Activated CD4-positive, alpha-beta memory T cell treated with anti-CD3 and anti-CD28 coated beads for 36 hours (primary cell): ENCODE data around the gene WDR43. TPM values are rescaled to one million over a fixed set of nuclear protein-coding genes. Genes with fewer than 3 reads are reported as not detected.

ENCODE experiments used
- CTCF ChIA-PET: fragments of 350-600 bp; sonication (Branson Sonifier 250); formaldehyde crosslinking; loops from one replicate; lab custom pipeline; 2021; ENCODE audit warnings: antibody characterized with exemption, inconsistent platforms; lab: Charles Lee
- POLR2A ChIA-PET: fragments of 350-600 bp; sonication (Branson Sonifier 250); formaldehyde crosslinking; loops from one replicate; lab custom pipeline; 2021; ENCODE audit warnings: antibody characterized with exemption; lab: Charles Lee
- DNase-seq: peaks from one replicate; pipeline ENCODE4 v3.0.0-alpha.2; 2020
- H3K27ac Mint-ChIP-seq: one replicate; pipeline ENCODE4 v1.8.0; 2021; ENCODE audit warnings: mixed read lengths
- H3K27me3 Mint-ChIP-seq: one replicate; pipeline ENCODE4 v1.8.0; 2021; ENCODE audit warnings: mixed read lengths
- H3K36me3 Mint-ChIP-seq: one replicate; pipeline ENCODE4 v1.8.0; 2021; ENCODE audit warnings: mixed read lengths
- H3K4me1 Mint-ChIP-seq: one replicate; pipeline ENCODE4 v1.8.0; 2021; ENCODE audit warnings: low read depth, mixed read lengths
- H3K4me3 Mint-ChIP-seq: one replicate; pipeline ENCODE4 v1.8.0; 2021; ENCODE audit warnings: mild to moderate bottlenecking, mixed read lengths
- H3K9me3 Mint-ChIP-seq: one replicate; pipeline ENCODE4 v1.8.0; 2021; ENCODE audit warnings: mixed read lengths
- intact Hi-C: fragments of 100-400 bp; cut with micrococcal nuclease; formaldehyde crosslinking; loops from one replicate; pipeline ENCODE4 v1.15.1; 2023
- total RNA-seq, 2 experiments: library from RNA; stranded (reverse); gene quantifications; one replicate each; pipeline ENCODE4 v1.2.3, GENCODE V29; 2021

The WDR43 gene
- total RNA-seq, 2 experiments from 2014 or later: 72.7 to 84.8 TPM

DNA sequence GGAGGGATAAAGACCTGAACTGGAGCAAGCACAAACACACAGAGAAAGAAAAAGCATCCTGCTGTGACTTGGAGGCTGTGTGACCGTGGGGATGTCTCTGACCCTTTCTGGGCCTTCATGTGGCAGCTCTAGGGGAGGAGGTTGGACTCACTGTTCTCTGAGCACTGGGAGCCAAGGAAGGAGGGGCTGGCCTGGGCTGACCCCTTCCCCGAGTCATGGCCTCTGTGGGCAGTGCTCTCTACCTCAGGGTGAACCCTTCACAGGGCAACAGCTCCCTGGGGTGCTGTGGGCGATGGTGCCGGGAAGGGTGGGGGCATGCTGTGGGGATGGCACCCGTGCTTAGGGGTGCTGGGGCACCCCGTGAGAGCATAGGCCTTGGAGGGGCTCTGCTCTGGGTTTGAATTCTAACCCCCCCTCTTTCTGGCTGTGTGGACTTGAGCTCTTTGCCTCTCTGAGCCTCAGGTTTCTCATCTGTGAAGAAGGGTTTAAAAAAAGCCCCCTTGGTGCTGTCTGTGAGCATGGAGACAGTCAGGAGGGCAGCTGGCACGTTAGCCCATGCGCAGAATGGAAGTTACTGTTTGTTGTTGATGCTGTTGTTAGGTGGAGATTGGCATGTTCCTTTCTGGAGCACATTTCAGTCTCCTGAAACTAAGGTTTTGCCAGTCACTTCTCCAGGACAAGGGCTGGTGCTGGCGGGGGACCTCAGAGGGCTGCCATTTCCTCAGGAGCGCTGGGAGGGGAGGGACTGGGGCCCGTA, 87.3 kb downstream of the WDR43 start:
- Mint-ChIP-seq H3K27me3 (no peaks in the 10 kb centered on the region), H3K27ac (no peak overlapping the region), H3K4me3 (no peak overlapping the region), H3K9me3 (no peaks in the 10 kb centered on the region), H3K4me1 (no peaks in the 10 kb centered on the region), H3K36me3 (no peaks in the 10 kb centered on the region)
- ChIA-PET POLR2A (no interaction called here), CTCF (no interaction called here)
- DNase-seq: no peak
- intact Hi-C loops: no loop called here

DNA sequence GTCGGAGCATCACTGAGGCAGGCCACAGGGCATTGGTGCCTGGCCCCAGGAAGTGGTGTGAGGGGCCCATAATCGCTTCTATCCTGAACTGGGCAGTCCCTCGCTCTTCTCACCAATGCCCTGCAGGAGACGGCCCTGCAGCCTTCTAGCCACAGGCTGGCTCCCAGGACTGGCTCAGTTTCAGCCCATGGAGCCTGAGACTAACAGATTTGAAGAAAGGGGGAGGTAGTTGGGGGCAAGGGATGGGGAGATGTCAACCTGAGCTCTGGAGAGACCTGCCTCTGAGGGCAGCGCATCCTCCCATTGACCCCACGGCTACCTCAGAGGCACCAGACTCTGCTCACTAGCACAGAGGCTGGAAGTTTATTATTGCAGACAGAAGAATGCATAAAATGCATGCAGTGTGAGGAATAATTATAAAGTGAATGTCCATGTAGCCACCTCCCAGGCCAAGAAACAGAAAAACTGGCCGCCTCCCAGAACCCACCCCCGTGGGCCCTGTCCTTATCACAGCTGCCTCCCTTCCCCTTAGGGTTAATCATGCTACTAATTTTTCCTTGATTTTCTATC, 88.0 kb downstream of the WDR43 start:
- ChIA-PET POLR2A (no interaction called here), CTCF (no interaction called here)
- Mint-ChIP-seq H3K4me3 (no peak overlapping the region), H3K27me3 (no peaks in the 10 kb centered on the region), H3K4me1 (no peaks in the 10 kb centered on the region), H3K9me3 (no peaks in the 10 kb centered on the region), H3K27ac (no peak overlapping the region), H3K36me3 (no peaks in the 10 kb centered on the region)
- no peak for DNase-seq
- intact Hi-C loops: no loop called here

DNA sequence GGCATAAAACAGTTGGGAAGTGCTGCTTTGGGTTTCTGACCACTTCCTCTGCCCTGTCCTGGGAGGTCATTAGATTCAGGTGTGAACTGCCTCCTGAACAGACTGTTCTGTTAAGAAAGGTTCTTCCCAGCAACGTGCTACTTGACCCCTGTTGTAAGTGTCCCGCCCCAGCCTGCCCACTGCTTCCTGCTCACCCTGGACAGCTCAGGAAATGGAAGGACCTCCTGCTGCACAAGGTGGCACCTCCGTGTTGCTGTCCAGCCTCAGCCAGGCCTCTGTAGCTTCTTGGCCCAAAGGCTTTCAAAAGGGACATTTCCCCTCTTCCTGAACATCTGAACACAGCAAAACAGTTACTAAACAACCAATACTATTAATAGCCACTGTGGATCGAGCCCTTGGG, 92.0 kb downstream of the WDR43 start:
- ChIA-PET CTCF (no interaction called here), POLR2A (no interaction called here)
- no peaks in the 10 kb centered on the region for H3K36me3 Mint-ChIP-seq
- H3K4me3 Mint-ChIP-seq: no peak overlapping the region
- no peaks in the 10 kb centered on the region for H3K4me1 Mint-ChIP-seq
- H3K27ac Mint-ChIP-seq: no peak overlapping the region
- no peak for DNase-seq
- intact Hi-C loops: no loop called here
- H3K9me3 Mint-ChIP-seq: no peaks in the 10 kb centered on the region
- no peaks in the 10 kb centered on the region for H3K27me3 Mint-ChIP-seq

DNA sequence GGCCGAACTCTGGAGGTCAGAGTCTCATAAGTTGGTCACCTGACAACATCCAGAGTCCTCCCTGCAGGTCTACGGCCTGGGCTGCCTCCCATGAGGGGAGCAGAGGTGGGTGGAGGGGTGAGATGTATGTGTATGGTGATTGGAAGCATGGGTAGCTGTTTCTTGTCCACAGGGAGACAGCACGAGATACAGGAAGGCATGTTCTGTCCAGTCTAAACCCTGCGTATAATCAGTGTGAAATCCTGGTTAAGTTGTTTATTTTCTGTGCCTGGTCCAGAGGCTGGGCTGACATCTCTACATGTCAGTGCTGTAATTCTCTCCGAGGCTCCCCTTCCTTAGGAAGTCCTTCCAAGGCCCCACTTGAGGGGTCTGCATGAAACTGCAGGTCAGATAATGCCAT, 95.5 kb downstream of the WDR43 start:
- no peaks in the 10 kb centered on the region for H3K4me1 Mint-ChIP-seq
- no peak overlapping the region for H3K4me3 Mint-ChIP-seq
- no peak for DNase-seq
- H3K27me3 Mint-ChIP-seq: no peaks in the 10 kb centered on the region
- H3K27ac Mint-ChIP-seq: no peak overlapping the region
- no peaks in the 10 kb centered on the region for H3K9me3 Mint-ChIP-seq
- CTCF ChIA-PET: no interaction called here
- POLR2A ChIA-PET: no interaction called here
- H3K36me3 Mint-ChIP-seq: no peaks in the 10 kb centered on the region
- intact Hi-C loops: no loop called here

DNA sequence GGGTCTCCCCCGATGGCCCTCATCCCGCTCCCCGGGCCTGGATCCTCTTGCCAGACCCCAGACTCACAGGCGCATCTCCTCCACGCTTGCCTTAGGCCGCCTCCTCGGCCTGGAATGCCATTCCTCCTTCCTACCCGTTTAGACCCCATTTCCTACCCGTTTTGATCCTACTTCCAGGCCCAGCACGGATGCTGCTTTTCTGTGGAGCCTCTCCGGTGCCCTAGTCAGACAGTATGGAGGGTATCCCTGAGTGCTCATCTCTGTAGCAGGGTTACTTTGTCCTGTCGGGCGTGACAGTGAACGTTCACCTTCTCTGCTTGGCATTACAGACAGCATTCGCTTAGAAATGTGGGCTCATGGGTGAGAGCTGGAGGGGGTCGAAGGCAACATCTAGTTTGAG, 96.0 kb downstream of the WDR43 start:
- Mint-ChIP-seq H3K4me3 (no peak overlapping the region), H3K27me3 (no peaks in the 10 kb centered on the region), H3K9me3 (no peaks in the 10 kb centered on the region), H3K4me1 (no peaks in the 10 kb centered on the region), H3K27ac (no peak overlapping the region), H3K36me3 (no peaks in the 10 kb centered on the region)
- no peak for DNase-seq
- intact Hi-C loops: no loop called here
- CTCF ChIA-PET: no interaction called here
- POLR2A ChIA-PET: no interaction called here

DNA sequence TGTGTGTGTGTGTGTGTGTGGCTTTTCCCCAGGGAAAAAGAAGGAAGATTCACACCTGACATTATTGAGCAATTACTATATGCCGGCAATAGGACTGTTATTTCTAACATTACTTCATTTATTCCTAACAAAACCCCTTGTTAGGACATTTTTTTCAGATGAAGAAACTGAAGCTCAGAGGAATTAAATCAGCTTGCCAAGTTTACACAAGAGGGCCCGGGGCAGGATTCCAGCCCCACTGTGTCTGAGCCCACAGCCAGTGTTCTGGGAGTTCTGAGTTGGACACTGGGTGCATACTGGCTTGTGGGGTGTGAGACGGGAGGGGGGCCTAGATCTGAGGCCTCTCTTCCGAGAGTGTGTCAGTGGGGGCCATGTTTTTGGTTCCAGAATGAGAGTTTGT, 96.6 kb downstream of the WDR43 start:
- Mint-ChIP-seq H3K27ac (no peak overlapping the region), H3K4me3 (no peak overlapping the region), H3K27me3 (no peaks in the 10 kb centered on the region), H3K36me3 (no peaks in the 10 kb centered on the region), H3K9me3 (no peaks in the 10 kb centered on the region), H3K4me1 (no peaks in the 10 kb centered on the region)
- DNase-seq: no peak
- ChIA-PET CTCF (no interaction called here), POLR2A (no interaction called here)
- intact Hi-C loops: no loop called here

- H3K27me3 Mint-ChIP-seq: no peaks in the 10 kb centered on the region
- no peak overlapping the region for H3K27ac Mint-ChIP-seq
- intact Hi-C loops: no loop called here
- H3K36me3 Mint-ChIP-seq: no peaks in the 10 kb centered on the region
- no peak for DNase-seq
- H3K4me3 Mint-ChIP-seq: no peak overlapping the region
- CTCF ChIA-PET: no interaction called here
- no peaks in the 10 kb centered on the region for H3K9me3 Mint-ChIP-seq
- POLR2A ChIA-PET: no interaction called here
- no peaks in the 10 kb centered on the region for H3K4me1 Mint-ChIP-seq
Observed at GRCh38 chr2:28991460-28991859, 97.0 kb downstream of the WDR43 start.

- no peak for DNase-seq
- ChIA-PET POLR2A (no interaction called here), CTCF (no interaction called here)
- Mint-ChIP-seq H3K9me3 (no peaks in the 10 kb centered on the region), H3K4me1 (no peaks in the 10 kb centered on the region), H3K27me3 (no peaks in the 10 kb centered on the region), H3K4me3 (no peak overlapping the region), H3K27ac (no peak overlapping the region), H3K36me3 (no peaks in the 10 kb centered on the region)
- intact Hi-C loops: no loop called here
Observed at GRCh38 chr2:28993206-28993960, 98.9 kb downstream of the WDR43 start.

DNA sequence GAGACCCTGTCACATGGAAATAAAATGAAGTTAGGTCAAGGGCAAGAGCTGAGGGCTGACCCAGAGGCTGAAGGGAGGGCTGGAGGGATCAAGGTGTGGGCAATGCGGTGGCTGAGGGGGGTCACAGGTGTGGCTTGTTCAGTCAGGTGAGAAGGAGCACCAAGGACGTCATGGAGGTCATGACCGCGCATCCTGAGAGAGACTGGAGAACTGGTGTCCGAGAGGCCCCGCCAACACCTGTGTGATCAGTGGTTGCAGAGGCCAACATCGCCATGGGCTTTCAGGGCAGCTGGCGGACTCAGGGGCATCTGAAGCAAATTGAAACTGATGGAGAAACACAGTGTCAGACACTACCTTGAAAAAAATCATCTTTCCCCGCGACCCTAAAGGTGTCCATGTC, 99.6 kb downstream of the WDR43 start:
- H3K27me3 Mint-ChIP-seq: no peaks in the 10 kb centered on the region
- intact Hi-C loops: no loop called here
- DNase-seq: no peak
- POLR2A ChIA-PET: no interaction called here
- no peaks in the 10 kb centered on the region for H3K36me3 Mint-ChIP-seq
- no peak overlapping the region for H3K4me3 Mint-ChIP-seq
- H3K4me1 Mint-ChIP-seq: no peaks in the 10 kb centered on the region
- no peak overlapping the region for H3K27ac Mint-ChIP-seq
- no peaks in the 10 kb centered on the region for H3K9me3 Mint-ChIP-seq
- CTCF ChIA-PET: no interaction called here

DNA sequence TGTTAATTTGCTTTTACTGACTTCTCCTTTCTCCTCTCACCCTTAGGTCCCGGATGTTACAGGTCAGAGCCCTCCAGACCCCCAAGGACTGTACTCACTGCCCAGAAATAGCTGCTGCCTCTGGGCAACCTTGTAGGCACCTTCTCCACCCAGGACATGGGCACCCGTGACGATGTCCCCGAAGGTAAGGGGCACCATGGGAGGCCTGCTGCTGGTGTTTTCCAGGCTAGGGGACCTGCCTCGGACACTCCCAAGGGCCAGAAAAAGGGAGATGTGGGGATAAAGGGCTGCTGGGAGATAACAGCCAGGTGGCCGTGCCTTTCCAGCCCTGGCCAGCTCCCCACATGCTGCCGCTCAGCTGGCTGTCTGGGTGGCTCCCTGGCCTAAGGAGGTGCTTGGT, 100.2 kb downstream of the WDR43 start:
- Mint-ChIP-seq H3K27ac (no peak overlapping the region), H3K9me3 (no peaks in the 10 kb centered on the region), H3K36me3 (no peaks in the 10 kb centered on the region), H3K4me1 (no peaks in the 10 kb centered on the region), H3K4me3 (no peak overlapping the region), H3K27me3 (no peaks in the 10 kb centered on the region)
- no peak for DNase-seq
- ChIA-PET POLR2A (no interaction called here), CTCF (no interaction called here)
- intact Hi-C loops: no loop called here

DNA sequence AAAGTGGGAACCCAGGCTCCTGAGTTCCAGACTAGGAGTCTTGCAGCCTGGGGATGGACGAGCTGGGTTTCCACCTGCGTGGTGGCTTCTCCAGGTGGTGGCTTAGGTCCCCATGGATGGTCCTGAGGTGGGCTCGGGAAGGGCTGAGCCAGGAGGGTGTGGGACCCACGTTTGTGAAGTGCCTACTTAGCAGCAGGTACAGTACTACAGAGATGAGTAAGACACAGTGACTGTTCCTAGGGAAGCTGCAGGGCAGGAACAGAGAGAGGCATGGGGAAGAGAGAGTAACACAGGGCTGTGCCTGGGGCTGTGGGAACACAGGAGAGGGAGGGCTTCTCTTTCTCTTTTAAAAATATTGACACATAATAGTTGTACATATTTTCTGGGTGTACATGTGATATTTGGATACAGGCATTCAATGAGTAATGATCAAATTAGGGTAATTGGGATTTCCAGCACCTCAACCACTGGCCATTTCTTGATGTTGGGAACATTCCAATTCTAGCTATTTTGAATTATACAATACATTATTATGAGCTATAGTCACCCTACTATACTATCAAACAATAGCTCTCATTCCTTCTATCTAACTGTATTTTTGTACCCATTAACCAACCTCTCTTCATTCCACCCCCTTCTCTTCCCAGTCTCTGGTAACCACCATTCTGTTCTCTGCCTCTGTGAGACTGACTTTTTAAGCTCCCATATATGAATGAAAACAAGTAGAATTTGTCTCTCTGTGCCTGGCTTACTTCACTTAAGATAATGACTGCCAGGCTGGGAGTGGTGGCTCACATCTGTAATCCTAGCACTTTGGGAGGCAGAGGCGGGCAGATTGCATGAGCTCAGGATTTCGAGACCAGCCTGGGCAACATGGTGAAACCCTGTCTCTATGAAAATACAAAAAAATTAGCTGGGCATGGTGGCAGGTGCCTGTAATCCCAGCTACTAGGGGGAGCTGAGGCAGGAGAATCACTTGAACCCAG, 101.6 kb downstream of the WDR43 start:
- Mint-ChIP-seq H3K27me3 (no peaks in the 10 kb centered on the region), H3K36me3 (no peaks in the 10 kb centered on the region), H3K4me3 (no peak overlapping the region), H3K9me3 (no peaks in the 10 kb centered on the region), H3K4me1 (peaks cover 11% of the 10 kb centered on the region), H3K27ac (no peak overlapping the region)
- POLR2A ChIA-PET: interaction anchor here (0.6 kb wide), 1 partner anchor 145 kb away, joined by 3 read pairs; no protein-coding TSS in a partner anchor
- CTCF ChIA-PET: no interaction called here
- intact Hi-C loops: no loop called here
- no peak for DNase-seq
